Fibroblast of the conjunctiva (primary cell): ENCODE results near the gene VAV2.

Source experiments
- DNase-seq: peaks from one replicate; pipeline ENCODE4 v3.0.0-alpha.2; 2010; ENCODE audit warnings: low read depth

The VAV2 gene

DNA sequence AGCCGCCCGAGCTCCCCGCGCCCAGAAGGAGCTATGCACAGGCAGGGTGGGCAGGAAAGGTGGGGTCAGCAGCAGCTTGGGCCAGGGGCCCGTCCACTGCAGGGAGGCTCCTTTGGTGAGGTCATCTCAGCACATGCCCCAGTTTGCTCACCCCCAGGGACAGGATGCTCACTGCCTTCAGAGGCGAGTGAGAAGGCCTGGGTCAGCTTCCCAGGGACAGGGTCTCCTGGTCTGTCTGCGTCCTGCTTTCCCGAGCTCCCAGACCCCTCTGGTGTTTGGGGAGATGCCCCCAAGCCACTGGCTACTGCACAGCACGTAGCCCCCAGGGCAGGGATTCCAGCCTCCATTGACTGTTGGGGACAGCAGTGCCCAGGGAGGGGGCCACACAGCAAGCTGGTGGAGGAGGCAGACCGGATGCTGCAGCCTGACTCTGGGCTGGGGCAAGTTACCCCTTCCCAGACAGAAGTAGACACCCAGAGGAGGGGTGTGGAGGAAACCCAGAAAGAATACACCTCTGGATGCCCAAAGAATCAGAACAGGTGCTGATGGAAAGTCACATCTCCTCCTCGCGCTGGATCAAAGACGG lies 253.4 kb downstream of the VAV2 start:
- no peak for DNase-seq

DNA sequence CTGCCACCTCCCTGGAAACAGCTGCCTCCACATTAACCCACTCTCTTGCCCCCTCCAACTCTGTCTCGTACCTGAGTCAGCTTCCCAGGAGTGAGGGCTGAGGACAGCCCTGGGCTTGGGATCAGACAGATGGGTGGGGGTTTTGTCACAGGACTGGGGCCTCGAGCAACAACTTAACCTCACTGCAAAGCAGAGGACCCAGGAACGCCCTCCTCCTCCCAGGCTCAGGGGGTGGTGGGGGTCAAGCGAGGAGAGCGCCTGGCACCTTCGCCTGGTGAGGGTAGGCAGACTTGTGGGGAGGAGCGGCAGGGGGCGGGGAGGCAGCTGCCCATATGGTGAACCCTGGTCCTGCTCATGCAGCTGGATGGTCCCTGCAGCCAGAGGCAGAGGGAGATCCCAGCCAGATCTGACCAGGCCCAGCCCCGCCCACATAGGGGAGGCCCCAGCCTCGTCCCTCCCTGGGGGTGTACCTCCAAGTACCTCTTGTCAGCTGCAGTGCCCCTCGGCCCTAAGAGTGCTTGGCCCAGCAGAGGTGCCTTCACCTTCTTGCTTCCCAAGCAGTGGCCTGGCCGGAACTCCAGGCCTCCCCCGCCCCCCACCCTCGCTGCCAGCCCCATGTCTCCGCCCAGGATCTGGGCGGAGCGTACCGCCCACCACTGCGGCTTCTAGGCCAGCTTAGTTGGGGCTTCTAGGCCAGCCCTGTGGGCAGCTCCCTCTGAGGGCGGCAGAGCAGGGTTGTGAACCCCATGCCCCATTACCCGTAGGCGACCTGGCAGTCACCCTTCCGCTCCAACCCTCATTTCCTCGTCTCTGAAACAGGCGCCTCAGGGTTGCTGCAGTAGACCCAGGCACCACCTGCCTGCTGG lies 254.1 kb downstream of the VAV2 start, which contains the start of gene SARDH:
Gene SARDH (minus strand): TSS at position 579 of the 866 bp plus-strand sequence. CDS start 4,179 bp downstream, outside the sequence.
- no peak for DNase-seq

DNA sequence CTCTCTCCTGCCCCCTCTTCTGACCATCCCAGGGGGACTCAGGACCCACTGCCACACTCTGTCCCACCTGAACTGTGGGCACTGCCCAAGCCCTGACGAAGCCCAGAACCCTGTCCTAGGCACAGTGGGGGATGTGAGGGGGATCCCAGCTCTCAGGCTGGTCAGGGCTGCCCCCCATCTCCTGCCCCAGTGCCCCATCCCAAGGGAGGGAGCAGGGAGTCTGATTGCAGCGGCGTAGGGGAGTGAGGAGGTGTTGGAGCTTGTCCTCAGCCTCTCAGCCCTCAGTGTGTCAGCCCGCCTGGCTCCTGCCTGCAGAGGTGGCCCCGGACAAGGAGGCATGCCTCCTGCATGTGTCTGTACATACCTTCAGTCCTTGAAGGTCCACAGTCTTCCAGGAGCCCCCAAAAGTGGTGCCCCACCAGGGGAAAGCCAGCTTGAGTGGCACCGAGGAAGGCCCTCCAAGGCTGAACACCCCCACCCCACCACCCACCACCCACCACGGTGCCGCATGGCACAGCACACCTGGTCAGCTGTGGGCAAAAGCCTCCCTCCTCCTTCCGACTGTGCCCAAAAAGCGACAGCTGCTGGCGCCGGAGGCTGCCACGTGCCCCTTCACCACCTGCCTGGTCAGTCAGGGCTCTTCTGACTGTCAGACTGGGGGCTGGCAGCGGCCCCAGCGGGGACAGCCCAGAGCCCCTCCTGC lies 254.9 kb downstream of the VAV2 start:
- DNase-seq: no peak

DNA sequence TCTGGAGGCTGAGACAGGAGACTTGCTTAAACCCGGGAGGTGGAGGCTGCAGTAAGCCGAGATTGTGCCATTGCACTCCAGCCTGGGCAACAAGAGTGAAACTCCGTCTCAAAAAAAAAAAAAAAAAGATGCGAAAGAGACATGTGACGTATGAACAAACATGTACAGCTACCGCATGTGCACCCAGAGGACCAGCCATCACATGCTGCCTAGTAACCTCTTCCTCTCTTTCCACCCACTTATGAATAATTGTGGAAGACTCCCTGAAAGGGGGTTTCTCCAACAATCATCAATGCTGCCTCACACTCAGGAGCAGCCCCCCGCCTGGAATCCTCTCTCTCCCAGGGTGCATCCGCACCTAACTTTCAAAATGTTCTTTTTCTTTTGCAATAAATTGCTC lies 256.2 kb downstream of the VAV2 start:
- no peak for DNase-seq

DNA sequence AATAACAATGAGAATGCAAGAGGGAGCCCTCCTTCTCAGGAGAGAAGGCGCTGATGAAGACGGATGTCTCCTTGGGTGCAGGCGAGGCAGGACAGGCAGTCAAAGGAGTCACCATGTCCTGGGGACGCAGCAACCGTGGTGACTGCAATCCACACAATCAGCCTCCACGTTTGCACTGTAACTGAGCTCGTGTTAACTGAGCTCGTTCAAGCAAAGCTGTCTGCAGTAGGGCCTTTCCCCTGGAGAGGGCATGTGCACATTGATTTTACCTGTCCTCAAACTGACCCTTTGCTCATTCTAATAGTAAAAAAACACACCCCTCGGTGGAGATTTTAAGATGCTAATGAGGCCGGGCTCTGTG lies 256.7 kb downstream of the VAV2 start:
- no peak for DNase-seq

DNA sequence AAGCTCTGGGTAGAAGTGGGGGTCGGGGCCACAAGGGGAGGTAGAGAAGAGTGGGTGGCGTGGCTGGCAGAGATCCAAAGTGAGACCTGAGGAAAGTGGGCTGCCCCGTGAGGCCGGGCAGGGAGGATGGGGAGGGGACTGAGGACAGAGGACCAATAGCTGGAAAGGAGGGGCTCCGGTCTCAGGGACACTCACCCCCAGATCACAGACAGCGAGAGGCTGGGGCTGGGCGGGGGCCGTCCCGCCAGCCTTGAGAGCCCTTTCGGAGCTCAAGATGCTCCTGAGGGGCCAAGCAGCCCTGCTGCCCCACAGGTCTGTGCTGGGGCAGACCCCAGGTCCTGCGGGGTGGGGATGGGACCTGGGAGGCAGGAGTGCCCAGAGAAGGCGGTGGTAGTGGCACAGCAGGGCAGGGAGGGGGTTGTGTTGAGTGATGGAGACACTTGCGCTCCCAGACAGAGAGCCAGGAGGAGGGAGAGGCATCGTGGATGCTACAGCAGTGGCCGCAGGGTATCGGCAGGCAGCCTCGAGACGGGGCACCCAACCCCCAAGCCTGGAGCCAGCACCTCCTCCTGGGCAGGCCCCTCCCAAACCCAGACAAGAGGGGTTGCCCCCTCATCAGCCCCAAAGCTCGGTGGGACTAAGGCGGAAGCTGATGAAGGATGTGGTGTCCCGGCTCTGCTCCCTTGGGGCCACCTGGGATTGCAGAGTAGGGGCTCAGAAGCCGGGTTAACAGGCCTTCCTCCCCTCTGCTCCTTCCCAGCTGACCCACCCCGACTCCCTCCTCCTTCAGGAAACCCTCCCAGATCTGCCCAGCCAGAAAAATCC lies 257.3 kb downstream of the VAV2 start:
- no peak for DNase-seq

DNA sequence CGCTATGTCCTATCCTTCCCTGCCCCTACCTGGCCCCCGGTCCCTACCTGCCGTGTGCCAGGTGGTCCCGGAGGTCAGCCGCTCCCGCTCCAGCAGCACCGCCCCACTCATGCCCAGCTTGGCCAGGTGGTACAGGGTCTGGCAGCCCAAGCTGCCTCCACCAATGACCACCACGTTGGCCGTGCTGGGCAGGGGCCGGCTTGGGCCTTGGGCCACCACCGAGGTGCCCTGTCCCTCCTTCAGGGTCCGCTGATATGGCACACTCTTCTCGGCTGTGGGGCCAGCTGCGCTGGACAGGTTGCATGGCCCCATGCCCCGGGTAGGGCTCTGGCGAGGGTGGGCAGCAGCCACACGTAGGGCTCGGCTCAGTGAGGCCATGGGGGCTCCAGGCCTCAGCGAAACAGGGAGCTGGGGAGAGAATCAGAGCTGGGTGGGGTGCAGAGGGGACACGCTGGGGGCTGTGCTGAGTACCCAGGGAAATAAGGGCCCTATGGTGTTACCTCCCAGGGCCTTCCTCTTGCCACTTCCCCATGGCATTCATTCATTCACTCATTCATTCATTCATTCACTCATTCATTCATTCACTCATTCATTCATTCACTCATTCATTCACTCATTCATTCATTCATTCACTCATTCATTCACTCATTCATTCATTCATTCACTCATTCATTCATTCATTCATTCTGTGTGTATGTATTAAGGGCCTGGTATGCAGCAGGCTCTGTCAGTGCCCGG lies 258.2 kb downstream of the VAV2 start:
- no peak for DNase-seq

DNA sequence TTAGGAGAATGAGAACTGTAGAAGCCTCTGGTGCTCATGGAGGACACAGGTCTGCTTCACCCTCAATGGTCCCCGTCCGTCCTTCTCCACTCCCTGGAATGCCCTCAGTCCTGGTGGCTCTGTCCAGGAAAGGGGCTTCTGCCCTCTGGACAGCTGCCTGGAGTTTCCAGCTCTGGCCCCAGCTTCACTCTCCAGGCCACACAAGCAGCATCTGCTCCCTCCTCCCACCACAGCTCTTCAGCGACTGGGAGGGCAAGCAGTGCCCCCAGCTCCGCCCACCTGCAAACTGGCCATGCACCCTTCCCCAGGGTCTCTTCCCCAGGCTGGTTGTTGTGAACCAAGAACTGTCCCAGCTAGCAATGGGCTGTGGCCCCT lies 258.7 kb downstream of the VAV2 start:
- DNase-seq: no peak

DNA sequence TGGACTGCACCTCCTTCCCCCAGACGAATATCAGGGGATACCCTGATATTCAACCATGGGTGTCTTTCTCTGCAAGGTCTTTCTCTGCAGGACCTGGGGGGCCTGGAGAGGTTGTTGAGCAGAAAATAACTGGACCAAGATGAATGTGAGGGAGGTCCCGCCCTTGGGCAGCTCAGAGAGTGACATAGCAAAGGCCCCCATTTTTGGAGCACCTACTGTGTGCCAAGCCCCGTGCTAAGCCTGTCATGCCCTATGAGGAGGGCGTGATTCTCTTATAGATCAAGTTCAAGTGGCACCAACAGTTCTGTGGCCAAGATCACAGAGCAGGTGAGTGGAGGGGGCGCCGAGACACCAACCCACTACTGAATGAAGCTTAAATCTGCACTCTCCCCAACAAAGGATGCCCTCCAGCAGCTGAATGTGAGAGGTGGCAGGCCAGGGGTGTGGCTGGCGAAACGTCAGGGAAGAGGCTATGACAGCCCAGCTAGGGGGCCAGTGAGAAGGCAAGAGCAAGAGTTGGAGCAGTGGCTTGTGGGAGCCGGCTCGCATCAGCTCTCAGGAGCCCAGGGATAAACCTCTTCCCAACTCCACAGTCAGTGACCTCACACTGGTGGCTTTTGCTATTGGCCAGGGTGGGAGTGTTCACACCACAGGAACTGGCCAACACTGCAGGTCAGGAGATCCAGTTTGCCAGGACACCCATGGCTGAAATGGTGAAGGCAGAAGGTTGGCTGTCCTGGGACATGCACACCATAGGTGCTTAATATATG lies 259.3 kb downstream of the VAV2 start:
- DNase-seq: no peak

DNA sequence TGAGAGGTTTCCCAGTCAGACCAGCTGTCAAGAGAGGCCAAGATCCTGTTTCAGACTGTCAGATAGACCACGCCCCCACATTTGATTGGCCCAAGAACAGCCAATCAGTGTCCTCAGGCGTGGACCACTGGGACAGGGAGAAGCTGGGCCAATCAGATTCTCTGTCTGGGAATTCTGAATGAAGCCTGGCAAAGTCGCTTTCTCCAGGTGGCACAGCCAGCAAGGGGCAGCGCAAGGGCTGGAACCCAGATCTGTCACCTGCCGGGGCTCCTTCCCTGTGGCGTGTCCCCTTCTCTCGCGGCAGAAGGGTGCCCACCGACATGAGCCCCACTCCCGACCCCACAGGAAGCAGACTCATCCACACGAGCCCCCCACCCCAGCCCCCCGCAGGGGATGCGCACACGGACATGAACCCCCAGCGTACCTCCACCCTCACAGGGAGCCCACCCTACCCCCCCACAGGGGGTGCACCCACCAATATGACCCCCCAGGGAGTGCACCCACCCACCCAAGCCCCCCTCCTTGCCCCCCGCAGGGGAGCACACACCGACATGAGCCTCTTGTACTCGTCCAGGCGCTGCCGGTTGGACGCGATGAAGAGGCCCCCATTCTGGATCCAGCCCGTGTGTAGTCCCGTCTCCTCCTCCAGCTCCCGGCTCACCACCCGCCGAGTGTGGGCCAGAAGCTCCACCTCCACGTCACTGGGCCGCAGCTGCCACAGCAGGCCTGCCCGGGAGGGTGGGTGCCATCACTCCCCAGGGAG lies 260.1 kb downstream of the VAV2 start:
- DNase-seq: no peak

DNA sequence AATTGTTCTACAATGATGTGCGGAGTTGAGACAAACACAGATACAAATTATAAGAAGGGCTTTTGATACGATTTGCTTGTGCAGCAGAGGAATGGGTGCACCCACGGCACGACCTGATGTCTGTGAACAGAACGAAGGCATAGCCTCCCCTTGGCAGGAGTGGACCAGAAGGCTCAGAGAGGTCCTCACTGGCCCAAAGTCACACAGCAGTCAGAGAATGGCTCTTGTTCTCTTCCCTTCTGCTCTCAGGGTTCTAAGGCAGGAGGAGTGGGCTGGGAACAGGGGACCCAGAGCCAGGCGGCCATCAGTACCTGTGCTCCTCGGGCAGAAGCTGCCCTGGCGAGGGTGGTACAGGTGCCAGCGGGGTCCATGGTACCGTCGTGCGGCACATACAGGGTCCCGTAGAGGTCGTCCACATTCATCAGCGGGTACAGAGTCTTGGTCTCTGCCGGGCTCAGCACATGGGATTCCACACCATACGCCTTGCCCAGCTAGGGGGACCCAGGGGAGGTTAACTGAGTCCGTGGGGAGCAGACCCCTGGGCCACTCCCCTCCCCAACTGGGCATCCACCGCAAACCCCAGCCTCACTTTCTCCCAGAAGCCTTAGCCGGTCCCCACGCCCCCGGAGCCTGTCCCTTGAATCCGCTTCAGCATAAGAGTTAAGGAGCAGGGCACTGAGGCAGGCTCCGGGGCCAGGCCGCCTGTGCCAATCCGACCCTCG lies 261.0 kb downstream of the VAV2 start:
- DNase-seq: no peak

DNA sequence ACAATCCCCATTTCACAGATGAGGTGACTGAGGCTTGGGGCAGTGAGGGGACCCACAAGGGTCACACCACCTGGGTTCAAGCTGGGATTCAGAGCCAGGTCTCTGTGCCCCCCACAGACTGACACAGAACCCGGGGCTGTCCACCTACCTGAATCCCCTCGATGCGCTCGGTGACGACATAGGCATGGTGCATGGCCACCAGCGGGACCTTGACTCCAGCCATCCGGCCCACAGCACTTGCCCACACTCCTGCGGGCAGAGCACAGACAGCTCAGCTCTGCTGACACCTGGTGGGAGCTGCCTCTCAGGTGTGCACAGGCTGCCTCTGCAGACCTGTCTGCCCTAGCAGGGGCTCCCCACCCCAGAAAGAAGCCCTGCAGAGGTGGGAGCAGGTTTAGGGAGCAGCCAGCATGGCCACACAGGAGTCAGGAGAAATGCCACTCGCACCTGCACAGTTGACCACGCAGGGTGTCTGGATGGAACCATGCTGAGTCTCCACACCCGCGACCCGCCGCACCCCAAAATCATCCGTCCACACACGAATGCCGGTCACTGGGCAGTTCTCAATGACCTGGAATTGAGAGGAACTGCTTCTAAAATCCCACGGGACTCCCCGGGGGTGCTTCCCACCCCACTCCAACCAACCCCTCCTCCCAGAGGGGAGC lies 262.4 kb downstream of the VAV2 start:
- no peak for DNase-seq

DNA sequence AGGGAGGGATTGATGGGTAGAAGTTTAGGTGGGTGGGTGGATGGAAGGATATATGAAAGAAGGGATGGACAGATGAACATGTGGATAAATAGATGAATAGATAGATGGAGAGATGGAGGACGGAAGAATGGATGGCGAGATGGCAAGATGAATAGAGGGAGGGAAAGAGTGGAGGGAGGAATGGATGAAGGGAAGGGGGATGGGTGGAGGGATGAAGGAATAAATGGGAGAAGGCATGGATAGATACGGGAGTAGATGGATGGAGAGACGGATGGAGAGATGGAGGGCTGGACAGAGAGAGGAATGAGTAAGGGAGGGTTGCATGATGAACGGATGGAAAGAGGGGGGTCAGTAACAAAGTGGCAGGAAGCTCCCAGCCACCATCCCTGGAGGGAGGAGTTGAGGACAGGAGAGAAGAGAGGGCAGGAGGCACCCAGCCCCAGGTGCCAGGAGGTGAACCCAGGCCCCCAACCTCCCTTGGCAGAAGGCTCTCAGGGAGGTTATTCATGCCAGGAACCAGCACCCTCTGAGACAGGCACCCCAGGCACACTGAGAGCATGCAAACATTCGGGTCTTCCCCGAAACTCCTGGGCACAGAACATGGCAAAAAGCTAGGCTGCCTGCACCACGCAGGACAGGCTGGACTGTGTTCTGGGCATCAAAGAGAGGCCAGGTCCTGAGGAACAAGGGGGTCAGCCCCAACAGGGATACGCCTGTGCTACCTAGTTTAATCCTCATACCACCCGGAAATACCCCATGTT lies 263.1 kb downstream of the VAV2 start:
- DNase-seq: no peak

DNA sequence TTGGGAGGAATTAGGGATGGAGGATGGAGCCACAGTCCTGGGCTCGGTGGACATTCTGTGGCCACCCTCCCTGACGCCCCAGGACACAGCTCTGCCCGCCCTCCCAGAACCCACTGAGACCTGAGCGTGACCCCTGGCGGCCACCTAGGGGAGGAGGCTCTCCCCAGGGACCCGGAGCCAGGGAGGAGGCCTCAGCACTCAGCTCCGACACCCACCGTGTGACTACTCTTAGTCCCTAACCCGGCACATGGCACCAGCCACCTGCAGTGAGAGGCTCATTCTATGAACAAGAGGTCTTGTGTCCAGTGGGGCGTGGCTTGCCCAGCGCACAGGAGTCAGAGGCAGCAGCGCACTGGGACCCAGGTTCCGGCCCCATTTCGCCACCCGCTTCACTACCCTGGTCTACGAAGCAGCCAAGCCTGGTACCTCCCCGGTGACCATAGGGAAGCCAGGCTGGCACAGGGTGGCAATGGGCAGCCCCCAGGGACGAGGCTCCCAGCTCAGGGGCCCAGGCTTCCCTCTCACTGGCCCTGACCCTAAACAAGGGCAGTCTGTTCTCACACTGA lies 264.2 kb downstream of the VAV2 start:
- no peak for DNase-seq

DNA sequence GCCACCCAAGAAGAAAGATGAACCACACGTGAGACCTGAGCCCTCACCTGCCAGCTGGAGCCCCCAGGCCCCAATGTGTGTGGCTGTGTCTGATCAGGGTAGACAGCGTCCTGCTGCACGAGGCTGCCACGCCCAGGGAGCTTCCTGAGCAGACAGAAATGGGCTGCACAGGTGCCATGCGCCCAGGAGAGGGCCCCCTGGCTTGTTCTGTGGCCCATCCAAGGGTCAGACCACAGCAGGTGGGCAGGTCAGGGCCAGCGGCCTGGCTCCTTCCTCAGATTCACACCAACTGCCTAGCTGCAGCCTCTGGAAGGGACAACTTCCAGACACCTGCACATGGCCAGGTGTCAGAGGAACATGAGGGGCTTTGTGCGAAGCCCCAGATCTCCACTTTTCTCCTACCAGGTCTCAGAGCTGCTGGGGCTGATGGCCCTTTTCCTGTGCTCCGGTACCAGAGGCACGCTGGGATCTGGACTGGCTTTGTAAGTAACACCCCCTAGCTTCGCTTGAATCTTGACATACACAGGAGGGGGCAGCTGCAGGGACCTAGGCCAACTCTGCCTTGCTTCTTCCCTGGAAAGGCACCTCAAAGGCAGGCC lies 264.7 kb downstream of the VAV2 start:
- DNase-seq: no peak

DNA sequence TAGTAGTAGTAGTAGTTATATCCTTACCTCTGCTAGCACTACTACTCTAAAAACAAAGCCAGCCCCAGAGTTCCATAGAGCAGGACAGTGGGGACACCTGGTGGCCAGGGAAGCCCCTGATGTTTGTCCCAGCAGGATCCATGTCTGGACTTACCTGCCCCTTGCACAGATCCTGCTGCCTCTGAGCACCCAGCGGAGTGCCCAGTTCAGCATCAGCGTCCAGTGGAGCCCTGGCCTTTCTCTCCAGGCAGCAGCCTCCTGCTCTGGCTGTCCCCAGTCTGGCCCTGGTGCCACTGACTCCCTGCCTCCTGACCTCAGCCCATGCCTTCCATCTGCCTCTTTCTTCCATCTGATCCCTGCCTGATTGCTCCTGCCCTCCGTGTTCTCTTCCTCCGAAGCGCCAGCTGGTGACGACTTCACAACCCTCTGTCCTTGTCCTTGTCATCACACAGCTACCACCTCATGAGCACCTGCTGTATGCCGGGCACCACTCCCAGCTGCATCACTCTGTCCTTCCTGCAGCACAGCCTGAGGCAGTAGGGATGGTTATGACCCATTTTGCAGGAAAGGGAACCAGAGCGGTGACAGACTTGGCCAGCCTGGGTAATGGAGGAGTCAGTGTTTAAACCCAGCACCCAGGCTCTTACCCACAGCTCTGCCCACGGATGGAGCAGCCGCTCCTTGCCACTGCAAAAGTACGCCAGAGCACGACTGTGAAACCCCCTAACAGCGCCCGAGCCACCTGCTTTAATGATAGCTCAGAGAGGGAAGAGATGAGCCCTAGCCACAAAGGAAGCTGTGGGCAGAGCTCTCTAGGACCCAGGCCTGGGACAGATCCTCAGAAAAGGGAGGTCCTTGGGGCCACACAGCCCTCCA lies 265.5 kb downstream of the VAV2 start:
- DNase-seq: no peak
